GM18870 (cell line): ENCODE data around the gene HACD4.
A peak's percentile ranks its signal among the peaks of the same experiment; 100 is the strongest.

ENCODE experiments used
- ATAC-seq: cut with Tn5 transposase; IDR thresholded peaks from one replicate; pipeline ENCODE4 v1.9.1; 2021; ENCODE audit warnings: moderate library complexity; ENCODE audit not compliant: unreplicated experiment

HACD4 gene

GRCh38 chr9:21031091-21031807, at the start of gene HACD4:
Gene HACD4 (minus strand): TSS chr9:21031640. CDS start chr9:21031590, 50 bp downstream.
- peak; percentile 27 for ATAC-seq

- no peak for ATAC-seq
Observed at GRCh38 chr9:21080793-21081192, 49.4 kb upstream of the HACD4 start.

GRCh38 chr9:21078702-21079101, 47.3 kb upstream of the HACD4 start:
- ATAC-seq = no peak

- ATAC-seq = no peak
Observed at GRCh38 chr9:21077781-21078180, 46.3 kb upstream of the HACD4 start, which contains the start of gene IFNB1. Gene IFNB1 (minus strand): TSS chr9:21077942. CDS start chr9:21077869, 73 bp downstream.

- ATAC-seq = no peak
Observed at GRCh38 chr9:21075484-21075883, 44.0 kb upstream of the HACD4 start.

GRCh38 chr9:21070906-21071305, 39.5 kb upstream of the HACD4 start:
- ATAC-seq = no peak

GRCh38 chr9:21070171-21070571, 38.7 kb upstream of the HACD4 start:
- ATAC-seq = no peak

GRCh38 chr9:21060919-21061561, 29.6 kb upstream of the HACD4 start:
- ATAC-seq = peak; percentile 61

- no peak for ATAC-seq
Observed at GRCh38 chr9:21056931-21057330, 25.5 kb upstream of the HACD4 start.

GRCh38 chr9:21053851-21054250, 22.4 kb upstream of the HACD4 start:
- no peak for ATAC-seq

GRCh38 chr9:21047281-21047691, 15.8 kb upstream of the HACD4 start:
- ATAC-seq = no peak

- ATAC-seq = no peak
Observed at GRCh38 chr9:21043841-21044240, 12.4 kb upstream of the HACD4 start.

GRCh38 chr9:21042466-21042865, 11.0 kb upstream of the HACD4 start:
- ATAC-seq = no peak

GRCh38 chr9:21039302-21039701, 7.9 kb upstream of the HACD4 start:
- no peak for ATAC-seq

GRCh38 chr9:21037278-21037677, 5.8 kb upstream of the HACD4 start:
- ATAC-seq = no peak

GRCh38 chr9:21031808-21032183, 356 bp upstream of the HACD4 start:
- ATAC-seq = no peak

- peak; percentile 91 for ATAC-seq
Observed at GRCh38 chr9:21030389-21031035, 928 bp downstream of the HACD4 start.

GRCh38 chr9:21029661-21030060, 1.8 kb downstream of the HACD4 start:
- no peak for ATAC-seq

- ATAC-seq = no peak
Observed at GRCh38 chr9:21028466-21028865, 3.0 kb downstream of the HACD4 start.

GRCh38 chr9:21027295-21027694, 4.1 kb downstream of the HACD4 start:
- ATAC-seq = no peak

- ATAC-seq = no peak
Observed at GRCh38 chr9:21023861-21024260, 7.6 kb downstream of the HACD4 start.

GRCh38 chr9:21018177-21018576, 13.3 kb downstream of the HACD4 start:
- ATAC-seq = no peak
